Left ventricle myocardium superior (tissue), 1 donor: Measurements from ENCODE around the gene PACSIN3. TPM values are rescaled to one million over a fixed set of nuclear protein-coding genes. Genes with fewer than 3 reads are reported as not detected.

Experiments used
- ATAC-seq: fragments of 200-7000 bp; cut with Tn5 transposase; one replicate; pipeline ENCODE4 v1.9.1; 2020; ENCODE audit warnings: mild to moderate bottlenecking, moderate library complexity
- DNase-seq: peaks from one replicate; pipeline ENCODE4 v3.0.0-alpha.2; 2020
- intact Hi-C: fragments of 100-400 bp; cut with micrococcal nuclease; formaldehyde crosslinking; loops from one replicate; pipeline ENCODE4 v1.11.0; 2022
- total RNA-seq: library from RNA; stranded (reverse); fragmentation: NEBNext Ultra II Directional; extraction: Animal tissue kit (Norgen Biotek cat#: 25700); gene quantifications from one replicate; pipeline ENCODE4 v1.2.1, GENCODE V29; 2021
- donor health status: DM: no; HTN: yes; CAD: no; lungs with severe emphysema.

PACSIN3 gene
- total RNA-seq, 1 donor from 2014 or later = 150 TPM

- ATAC-seq = peak; percentile 4
- intact Hi-C loops = no loop called here
- no peak for DNase-seq
Observed at GRCh38 chr11:47160753-47161133, 25.5 kb downstream of the PACSIN3 start.

GRCh38 chr11:47158242-47158641 lies 28.0 kb downstream of the PACSIN3 start:
- ATAC-seq = no peak
- intact Hi-C loops = no loop called here
- DNase-seq = no peak

- DNase-seq (no peak), ATAC-seq (no peak)
- intact Hi-C loops = no loop called here
Observed at GRCh38 chr11:47157805-47158204, 28.4 kb downstream of the PACSIN3 start.

- intact Hi-C loops = no loop called here
- ATAC-seq (no peak), DNase-seq (no peak)
Observed at GRCh38 chr11:47156951-47157350, 29.3 kb downstream of the PACSIN3 start.

DNA sequence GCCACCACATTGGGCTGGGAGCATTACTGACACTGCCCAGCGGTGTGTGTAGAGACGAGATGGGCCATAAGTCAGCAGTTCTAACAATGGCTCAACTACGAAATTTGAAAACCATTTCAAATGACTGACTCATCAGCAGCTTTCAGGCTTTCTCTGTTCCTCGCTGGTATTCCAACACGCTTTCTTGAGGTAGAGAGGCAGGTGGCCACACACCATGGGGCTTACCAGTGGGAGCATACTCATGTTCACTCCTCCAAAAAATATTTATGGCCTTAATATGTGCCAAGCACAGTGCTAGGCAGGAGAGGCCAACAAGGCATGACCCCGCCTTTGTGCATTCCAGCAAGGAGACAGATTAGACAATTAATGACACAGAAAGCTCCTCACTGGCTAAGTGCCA lies 29.9 kb downstream of the PACSIN3 start:
- no peak for ATAC-seq

DNA sequence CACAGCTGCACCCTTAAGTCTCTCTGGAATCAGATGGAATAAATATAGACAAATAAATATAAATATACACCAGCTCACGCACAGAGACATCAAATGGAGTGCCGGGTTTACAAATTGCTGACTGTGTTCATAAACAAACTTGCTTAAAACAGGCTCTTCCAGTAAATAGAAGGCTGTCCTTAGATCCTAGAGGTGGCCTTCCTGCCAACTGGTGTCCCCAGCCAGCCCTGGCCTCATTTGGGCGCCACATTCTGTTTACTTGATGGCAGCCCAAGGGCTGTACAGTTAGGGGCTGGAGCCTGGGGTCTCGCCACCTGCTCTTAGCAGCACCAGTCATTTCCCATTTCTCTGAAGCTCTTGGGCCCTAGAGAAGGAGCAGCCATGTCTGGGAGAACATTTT lies 30.4 kb downstream of the PACSIN3 start:
- DNase-seq (no peak), ATAC-seq (no peak)
- intact Hi-C loops = no loop called here

More for the DNA sequence above, 29.9 kb downstream of the PACSIN3 start:
- DNase-seq = no peak
- intact Hi-C loops = no loop called here

GRCh38 chr11:47154616-47155570 lies 31.3 kb downstream of the PACSIN3 start:
- intact Hi-C loops = no loop called here
- DNase-seq (no peak), ATAC-seq (no peak)

GRCh38 chr11:47152953-47153950 lies 33.0 kb downstream of the PACSIN3 start:
- peak; percentile 78 for ATAC-seq
- intact Hi-C loops = loop anchor here (2.0 kb wide), 1 partner anchor 264 kb away; no protein-coding TSS in a partner anchor
- peak; percentile 85 for DNase-seq

DNA sequence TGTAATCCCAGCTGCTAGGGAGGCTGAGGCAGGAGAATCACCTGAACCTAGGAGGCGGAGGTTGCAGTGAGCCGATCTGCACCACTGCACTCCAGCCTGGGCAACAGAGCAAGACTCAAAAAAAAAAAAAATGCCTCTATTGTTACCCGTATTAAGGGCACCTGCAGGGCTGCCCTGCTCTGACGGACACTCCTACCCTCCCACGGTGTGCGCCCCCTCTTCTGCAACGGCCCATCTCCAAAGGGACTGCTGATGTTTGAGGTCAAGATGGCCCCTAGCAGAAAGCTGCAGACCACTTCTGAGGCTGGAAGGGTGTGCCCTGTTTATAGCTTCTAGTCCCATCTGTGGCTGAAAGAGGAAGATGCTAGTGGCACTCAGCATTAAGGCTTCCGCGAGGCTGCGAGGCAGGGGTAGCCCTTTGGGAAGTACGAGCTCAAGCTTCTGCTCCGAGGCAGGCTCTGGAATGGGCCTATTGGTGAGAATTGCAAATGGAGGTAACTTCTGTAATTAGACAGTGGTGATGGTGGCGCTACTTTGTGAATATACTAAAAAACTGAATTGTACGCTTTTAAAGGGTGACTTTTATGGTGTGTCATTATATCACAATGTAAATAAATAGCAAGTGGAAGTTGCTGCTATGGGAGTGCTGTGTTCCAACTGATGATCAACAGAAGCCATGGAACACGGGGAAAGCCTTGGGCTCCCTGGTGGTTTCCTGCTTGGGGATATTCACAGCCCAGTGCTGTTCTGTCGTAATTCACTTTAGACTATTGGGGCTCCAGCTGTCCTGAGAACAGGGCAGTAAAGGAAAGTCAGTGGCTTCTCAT lies 33.9 kb downstream of the PACSIN3 start:
- intact Hi-C loops = loop anchor here (2.0 kb wide), 1 partner anchor 264 kb away; no protein-coding TSS in a partner anchor
- DNase-seq (no peak), ATAC-seq (peak; percentile 9)

GRCh38 chr11:47149782-47150181 lies 36.5 kb downstream of the PACSIN3 start:
- DNase-seq (no peak), ATAC-seq (no peak)
- intact Hi-C loops = no loop called here

- intact Hi-C loops = no loop called here
- no peak for DNase-seq
- ATAC-seq = peak; percentile 80
Observed at GRCh38 chr11:47148903-47149531, 37.2 kb downstream of the PACSIN3 start.

DNA sequence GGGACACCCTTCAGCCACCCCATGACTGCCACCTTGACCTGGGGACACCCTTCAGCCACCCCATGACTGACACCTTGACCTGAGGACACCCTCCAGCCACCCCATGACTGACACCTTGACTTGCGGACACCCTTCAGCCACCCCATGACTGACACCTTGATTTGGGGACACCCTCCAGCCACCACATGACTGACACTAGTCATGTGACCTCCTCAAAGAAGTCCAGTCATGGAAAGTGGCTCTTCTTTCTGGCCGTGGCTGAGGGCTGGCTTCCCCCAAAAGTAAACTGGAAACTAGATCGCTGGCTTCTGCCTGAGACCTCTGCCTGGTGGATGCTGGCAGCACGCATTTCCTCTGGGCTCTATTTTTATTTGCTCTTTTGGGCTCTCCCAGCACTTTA lies 38.0 kb downstream of the PACSIN3 start:
- DNase-seq (no peak), ATAC-seq (no peak)
- intact Hi-C loops = no loop called here

- ATAC-seq = no peak
- intact Hi-C loops = no loop called here
- no peak for DNase-seq
Observed at GRCh38 chr11:47147681-47148080, 38.6 kb downstream of the PACSIN3 start.

- DNase-seq = no peak
- intact Hi-C loops = no loop called here
- no peak for ATAC-seq
Observed at GRCh38 chr11:47147250-47147649, 39.0 kb downstream of the PACSIN3 start.

- DNase-seq = no peak
- ATAC-seq = no peak
- intact Hi-C loops = no loop called here
Observed at GRCh38 chr11:47144541-47144940, 41.7 kb downstream of the PACSIN3 start.

GRCh38 chr11:47143322-47143721 lies 42.9 kb downstream of the PACSIN3 start:
- DNase-seq (peak; percentile 60), ATAC-seq (peak; percentile 96)
- intact Hi-C loops = no loop called here

DNA sequence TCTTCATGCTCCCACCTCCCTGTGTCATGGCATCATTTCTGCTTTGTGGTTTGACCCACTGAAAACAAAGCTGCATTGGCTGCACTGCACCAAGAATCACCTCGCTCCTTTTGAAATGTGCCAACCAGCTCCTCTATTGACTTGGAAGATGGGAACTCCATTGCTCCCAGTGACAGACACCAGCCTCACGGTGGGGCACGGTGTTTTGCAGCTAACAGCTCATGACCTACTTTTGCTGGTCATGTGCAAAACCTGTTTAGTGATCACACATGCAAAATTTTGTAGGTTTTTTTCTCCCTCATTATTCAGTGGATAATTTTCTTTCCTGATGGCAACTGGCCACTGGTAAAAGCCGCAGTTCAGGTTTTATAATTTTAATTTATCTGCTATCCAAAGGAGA lies 46.4 kb downstream of the PACSIN3 start:
- intact Hi-C loops = no loop called here
- no peak for DNase-seq

GRCh38 chr11:47137476-47137875 lies 48.8 kb downstream of the PACSIN3 start:
- intact Hi-C loops = no loop called here
- DNase-seq (no peak), ATAC-seq (no peak)

More for the DNA sequence above, 46.4 kb downstream of the PACSIN3 start:
- no peak for ATAC-seq
